Right forelimb (tissue), 1 donor: Measurements from ENCODE around the gene PPM1F.

Experiments used
- DNase-seq: peaks from one replicate; pipeline ENCODE4 v3.0.0-alpha.2; 2018

PPM1F gene

DNA sequence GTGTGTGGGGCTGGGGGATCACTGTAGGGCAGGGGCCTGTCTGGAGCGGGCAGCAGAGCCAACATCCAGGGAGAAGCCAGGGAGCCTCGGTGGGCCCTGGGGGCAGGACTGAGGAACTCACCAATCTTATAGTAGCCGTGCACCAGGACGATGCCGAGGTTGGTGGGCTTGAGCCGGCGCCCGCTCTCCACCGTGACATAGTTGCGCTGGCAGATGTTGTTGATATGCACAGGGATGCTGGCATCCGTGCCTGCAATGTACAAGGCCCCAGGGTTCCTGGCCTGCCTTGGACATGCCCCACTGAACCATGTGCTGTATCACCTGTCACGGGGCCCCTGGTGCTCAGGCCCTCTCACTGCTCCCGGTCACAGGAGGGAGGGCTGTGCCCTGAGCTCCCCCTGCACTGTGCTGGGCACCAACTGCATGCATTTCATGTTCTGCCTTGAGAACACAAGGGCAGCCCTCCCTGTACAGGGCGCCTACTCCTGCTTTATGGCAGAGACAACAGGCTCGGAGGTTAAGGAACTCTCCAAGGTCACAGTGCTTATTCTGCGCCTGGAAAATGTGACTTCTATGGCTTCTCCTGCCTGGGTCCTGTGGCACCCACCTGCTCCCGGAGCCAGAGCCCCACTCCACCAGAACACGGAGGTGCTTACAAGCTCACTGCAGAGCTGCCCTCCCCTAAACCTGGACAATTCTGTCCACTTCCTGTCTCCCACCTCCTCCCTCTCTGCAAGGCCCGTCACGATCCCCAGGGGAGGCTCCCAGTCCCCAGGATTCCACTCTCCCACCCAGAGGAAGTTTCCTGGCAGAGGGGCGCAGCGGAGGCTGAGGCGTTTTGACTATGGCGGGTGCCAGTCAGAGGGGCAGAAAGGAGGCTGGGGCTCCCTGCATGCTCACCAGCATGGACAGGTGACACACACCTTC, 7.8 kb upstream of the PPM1F start:
- no peak for DNase-seq

DNA sequence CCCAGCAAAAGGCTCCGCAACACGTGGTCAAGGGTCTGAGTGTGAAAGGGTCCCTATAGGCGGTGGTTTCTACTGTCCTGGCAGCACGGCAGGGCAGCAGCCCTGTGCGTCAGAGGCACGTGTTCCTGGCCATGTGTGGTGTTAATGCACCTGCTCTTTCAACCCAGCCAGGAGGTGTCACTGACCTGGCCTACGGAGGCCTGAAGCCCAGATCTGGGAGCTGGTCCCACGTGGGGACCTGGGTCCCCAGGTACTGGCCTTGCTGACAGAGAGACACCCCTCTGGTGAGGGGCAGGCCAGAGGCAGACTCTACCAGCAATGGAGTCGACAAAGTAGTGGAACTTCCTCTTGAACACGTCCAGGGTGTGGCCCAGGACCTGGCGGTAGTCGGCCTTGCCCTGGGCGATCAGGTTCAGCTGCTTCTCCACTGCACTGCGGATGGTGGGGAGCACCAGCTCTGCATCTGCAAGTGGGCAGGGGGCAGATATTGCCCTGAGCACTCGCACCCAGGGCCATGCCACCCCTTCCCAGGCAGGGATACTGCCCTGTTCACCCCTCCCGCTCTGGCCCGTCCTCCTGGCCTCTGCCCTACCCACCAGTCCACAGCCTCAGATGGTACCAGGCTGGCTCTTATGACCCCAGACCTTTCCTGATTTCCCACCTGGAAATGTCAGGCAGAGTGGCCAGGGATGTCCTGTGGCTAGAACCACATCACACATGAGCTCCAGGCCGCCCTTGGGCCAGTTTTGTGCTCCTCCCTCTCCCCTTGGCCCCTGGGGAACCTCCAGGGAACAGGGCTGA, 6.8 kb upstream of the PPM1F start:
- no peak for DNase-seq

DNA sequence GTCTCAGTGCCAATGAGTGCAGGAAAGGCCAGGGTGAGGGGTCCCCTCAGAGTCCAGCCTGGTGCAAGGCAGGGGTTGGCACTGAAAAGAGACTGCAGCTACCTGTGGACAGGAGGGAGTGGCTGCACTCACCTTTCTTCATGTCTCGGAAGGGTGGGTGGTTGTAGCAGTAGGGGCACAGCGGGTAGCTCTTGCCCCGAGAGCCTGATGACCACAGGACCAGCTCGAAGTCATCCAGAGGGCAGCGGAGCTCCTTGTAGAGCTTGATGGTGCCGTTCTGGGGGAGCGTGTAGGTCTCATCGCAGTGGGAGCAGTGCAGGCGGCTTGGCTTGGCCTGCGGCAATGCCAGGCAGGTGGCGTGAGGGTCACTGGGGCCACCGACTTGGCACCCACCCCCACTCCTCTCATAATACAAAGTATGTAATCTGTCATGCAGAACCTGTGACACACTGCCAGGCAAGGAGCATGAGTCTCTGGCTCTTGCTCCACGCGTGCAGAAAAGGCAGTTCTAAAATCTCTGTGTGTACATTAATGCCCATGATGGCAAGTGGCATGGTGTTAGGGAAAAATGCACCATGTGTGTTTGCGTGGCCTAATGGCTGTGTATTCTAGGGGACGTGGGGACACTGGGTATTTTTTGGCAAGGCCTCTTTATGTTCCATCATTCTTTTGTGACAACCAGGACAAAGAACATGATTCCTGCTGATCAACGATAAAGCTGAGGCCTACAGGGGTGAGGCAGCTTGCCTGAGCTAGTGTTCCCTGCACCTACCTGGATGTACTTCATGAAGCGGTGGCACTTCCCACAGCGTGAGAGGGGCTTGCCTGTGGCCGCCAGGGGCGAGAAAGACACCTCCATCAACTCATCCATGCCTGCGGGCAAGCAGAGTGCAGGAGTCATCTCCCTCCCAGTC, 6.0 kb upstream of the PPM1F start:
- no peak for DNase-seq

DNA sequence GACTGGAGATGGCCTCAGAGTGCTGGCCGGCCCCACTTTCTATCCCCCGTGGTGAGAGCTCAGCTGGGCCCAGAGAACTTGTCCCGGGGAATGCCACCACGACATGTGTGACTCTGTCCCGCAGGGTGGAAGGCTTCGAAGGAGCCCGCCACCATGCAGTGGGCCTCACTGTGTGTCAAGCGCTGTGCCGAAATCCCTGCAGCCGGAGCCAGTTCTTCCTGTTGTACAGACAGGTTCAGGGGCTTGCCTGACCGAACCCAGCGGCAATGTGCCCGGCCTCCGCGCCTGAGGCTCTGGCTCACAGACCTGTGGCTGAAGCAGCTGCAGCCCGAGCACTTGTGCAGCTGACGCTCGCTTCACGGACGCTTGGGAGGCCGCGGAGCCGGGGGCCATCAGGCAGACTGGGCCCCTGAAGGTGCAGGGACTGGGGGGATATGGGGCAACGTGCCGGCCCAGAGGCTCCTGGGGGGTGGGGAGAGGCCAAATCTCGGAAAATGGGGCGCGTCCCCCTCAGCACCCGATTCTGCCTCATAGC, 650 bp downstream of the PPM1F start:
- peak; percentile 75 for DNase-seq

DNA sequence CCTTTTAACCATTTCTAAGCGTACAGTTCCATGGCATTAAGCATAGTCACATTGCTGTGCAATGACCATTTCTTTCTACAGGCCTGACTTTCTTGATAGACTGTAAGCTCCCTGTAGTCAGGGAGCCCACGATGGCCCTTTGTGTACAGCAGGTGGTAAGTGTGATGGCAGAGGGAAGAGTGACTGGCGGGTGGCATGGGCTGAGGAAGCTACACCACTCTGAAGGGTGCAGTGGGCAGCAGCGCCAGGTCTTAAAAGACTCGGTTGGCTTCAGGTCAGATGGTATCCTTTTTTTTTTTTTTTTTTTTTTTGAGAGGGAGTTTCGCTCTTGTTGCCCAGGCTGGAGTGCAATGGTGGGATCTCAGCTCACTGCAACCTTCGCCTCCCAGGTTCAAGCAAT, 1.6 kb downstream of the PPM1F start:
- DNase-seq: no peak

GRCh38 chr22:21949948-21950347, 2.7 kb downstream of the PPM1F start:
- no peak for DNase-seq

DNA sequence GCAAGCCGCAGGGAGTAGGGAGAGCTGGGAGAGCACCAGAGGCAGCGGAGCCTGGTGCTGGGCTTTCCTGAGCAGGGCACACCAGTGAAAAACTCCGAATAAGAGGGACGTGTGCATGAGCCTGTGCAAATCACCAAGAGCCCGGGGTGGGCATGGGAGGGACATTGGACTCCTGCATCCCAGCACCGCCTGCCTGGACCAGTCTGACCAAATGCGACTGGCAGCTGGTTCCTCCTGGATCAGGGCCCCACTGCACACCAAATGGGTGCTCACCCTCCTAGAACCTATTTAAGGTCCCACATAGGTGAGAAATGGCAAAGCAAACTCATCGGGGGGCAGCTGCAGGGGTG, 3.1 kb downstream of the PPM1F start:
- no peak for DNase-seq

GRCh38 chr22:21948824-21949568, 3.7 kb downstream of the PPM1F start:
- DNase-seq: no peak

GRCh38 chr22:21948390-21948789, 4.3 kb downstream of the PPM1F start:
- no peak for DNase-seq

DNA sequence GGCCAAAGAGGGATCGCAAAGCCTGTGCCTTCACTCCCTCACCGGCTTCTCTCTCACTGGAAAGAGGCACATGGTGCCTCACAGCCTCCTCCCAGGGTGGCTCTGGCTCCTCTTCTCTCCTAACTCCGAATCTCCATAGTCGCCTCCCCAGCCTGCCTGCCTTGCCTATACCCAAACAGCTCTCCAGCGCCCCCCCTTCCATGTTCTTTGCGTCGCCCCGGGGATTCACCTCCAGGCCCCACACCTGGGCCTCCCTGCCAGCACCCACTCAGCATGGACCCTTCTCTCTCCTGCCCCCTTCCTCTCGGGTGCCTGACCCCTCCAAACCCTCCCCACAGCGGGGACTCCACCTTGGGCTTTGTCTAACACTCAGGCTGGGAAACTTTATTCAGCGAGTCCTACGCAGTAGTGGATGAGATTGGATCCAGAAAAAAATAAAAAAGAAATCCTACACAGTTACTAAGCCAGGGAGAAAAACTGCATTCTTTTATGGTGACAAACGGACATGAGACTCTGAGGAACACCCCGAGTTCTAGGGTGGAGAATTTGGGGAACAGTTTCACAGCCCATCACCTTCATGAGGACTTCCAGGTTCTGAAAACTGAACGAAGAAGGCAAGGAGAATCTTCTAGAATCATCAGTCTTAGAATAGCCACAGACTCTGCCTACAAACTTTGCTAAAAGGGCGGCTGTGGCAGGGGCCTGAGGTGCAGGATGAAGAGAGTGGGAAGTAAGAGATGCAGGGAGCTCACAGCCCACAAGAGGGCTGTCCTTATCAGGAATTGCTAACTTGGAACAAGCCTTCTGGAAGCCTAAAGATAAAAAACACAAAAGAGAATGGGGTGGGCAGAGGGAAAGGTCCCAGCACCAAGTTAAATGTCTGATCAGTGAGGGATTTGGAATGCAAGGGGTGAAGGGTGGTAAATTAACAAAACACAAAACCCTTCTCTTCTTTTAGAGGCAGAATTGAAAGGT, 5.3 kb downstream of the PPM1F start:
- DNase-seq: no peak

DNA sequence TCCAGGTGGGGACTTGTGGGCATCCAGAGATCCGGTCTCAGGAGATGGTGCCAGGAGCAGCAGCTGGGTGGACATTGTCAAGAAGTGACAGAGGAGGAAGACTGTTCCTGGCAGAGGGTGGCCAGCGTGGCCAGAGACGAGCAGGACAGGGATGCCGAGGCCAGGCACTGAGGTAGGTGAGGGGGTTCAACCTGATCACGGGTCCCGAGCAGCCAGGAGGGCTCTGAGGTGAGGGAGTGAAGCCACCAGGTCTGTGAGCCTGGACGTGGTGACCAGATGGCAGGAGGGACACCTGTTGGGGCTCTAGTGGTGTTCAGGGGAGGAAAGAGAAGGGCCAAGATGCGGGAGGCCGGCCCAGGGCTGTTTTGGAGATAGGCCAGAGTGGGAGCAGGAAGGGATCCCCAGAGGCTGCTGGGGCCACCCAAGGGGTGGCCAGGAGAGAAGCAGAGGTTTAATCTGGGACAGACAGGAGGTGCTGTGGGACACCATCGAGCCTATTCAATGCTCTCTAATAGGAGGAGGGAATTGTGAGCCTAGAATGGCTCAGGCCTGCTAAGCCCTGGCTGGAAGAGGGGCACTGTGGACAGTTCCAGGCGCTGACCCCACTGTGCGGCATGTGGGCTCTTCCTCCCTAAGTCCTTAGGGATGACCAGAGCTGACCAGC, 6.3 kb downstream of the PPM1F start:
- DNase-seq: no peak

DNA sequence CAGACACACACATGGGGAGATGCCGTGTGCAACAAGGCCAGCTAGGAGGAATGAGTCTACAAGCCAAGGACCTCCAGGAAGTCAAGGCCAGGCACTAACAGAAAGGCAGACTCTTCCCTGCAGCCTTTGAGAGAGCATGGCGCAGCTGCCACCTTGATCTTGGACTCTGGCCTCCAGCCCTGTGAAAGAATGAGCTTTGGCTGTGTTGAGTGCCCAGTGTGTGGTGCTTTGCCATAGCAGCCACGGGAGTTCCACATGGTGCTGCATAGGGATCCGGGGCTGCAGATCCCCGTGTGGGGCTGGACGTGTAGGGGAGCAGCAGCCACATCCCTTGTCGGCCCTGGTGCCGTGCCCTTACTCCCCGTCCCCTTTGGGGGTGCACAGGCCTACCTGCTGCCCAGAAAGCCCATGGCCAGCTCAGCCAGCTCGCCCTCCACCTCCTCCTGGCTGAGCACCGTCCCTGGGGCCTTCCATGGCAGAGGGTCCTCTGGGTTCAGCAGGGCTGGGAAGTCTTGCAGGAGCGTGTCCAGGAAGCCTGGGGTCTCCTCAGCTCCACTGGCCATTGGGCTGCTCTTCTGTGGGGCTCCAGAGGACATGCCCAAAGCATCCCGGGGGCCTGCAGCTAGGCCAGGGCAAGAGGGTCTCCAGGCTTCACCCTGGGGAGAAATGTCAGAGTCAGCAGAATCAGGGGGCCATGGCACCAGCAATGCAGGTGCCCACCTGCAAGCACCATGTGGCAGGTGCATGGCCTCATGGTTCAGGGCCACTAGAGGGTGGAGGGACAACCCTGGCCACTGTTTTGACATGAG, 7.0 kb downstream of the PPM1F start:
- no peak for DNase-seq

DNA sequence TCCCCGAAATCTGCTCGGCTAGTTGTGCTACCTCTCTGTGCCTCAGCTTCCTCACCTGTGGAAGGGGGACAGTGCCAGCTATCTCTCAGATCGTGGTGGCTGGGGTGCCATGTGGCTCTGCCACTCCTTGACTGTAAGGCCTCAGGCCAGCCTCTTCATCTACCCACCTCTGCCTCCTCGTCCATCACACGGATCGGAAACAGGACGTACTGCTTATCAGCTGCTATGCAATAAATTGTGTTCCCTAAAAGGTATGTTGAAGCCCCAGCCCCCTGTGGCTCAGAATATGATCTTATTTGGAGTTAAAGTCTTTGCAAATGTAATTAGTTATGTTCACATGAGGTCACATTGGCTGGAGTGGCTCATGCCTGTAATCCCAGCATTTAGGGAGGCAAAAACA, 7.8 kb downstream of the PPM1F start:
- no peak for DNase-seq

DNA sequence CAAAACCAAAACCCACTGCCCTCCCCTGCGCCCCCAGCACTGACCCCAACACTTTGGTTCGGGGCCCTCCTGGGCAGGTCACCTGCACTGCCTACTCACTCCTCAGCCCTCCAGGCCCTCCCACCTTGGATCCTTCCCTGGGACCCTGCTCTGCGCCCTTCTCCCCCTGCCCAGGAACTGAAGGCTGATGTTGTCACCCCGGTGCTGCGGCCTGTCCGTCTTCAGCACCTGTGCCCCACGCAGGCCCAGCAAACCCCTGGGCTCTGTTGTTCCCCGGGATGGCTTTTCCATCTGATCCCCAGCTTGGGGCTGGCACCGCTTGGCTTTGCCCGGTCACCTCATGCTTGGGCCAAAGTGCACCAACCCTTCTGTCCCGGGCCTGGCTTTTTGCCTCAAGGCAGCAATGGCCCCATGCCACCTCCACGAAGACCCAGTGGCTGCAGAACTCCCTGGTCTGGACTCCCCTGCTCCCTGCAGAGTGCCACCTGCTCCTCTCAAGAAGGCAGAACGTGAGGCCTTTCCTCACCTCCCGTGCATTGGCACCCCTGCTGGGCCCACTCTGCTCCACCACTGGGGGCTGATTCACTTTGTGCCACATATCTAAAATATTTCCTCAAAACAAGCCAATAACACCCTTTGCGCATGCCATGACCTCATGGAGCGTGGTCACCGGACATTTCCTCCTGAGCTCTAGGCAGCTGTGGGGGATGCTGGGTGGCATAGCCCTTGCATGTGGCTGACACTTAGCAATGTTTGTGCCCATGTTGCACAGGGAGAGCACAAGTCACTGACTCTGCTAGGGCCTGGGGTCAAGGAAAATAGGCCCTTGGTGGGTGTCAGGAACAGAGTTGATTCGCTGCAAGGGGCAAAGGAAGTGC, 8.8 kb downstream of the PPM1F start:
- no peak for DNase-seq

DNA sequence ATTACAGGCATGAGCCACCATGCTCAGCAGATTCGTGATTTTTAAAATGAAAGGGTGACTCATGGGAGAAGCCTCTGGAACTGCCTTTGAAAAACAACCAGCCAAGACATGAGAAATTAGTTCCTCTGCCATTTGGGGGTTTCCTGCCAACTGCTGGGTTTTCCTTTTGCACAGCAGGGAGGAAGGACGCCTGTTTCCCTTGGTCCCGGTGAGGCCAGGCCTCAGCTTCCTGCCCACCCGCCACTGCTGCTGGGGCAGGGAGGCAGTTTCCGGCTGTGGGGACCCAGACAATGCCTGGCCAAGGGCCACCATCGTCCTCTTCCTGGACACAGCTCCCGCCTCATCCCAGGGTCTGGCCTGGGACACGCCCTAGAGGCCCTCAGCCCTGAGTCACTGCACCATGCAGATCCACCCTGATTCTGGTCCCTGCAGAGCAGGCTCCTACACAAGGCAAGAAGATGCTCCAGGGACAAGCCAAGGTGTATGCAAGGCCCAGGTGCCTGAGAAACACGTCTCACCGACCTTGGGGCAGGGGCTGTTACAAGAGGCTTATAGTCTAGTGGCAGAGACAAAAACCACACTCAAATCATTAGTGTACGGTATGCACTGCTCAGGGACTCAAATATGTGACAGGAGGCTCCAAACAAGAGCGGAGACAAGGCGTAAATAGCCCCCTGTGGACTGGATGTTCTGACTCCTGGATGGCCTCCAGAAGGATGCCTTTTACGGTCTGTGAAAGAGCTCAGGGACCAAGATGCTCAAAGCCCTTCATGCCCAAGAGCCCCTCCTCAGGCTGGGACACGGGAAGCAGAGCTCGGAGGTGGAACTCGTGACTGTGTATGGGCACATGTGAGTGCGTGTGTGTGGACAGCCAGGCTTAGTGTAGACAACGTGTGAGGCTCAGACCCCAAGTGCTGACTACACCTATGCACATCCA, 10.0 kb downstream of the PPM1F start:
- DNase-seq: peak; percentile 65

DNA sequence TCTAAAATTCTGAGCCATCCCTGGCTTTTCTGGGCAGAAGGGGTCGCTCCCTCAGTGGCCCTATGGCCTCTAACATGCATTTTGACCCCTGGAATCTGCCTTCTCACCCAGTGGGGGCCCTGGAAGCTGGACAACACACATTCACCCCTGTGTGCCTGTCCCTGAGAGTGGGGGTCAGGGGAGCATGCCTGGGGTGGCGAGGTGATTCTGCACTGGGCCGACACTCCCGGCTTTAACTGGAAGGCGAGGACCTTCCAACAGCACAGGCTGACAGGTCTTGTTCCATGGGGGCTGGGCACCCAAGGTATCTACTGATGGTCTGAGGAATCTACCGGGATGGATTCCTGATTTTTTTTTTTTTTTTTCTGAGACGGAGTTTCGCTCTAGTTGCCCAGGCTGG, 10.7 kb downstream of the PPM1F start:
- no peak for DNase-seq

- DNase-seq: no peak
Observed at GRCh38 chr22:21940521-21940920, 12.1 kb downstream of the PPM1F start.
